NCI-H1694 (cell line): ENCODE results near the gene ELN.
"Not testable (repeated sequence)": the region's sequence is repeated elsewhere in the genome, so short reads cannot be mapped to it uniquely, and the experiment has no call there.

ENCODE experiments used
- DNase-seq: peaks from one replicate; lab custom pipeline; 2025; lab: John Stamatoyannopoulos, UW

ELN gene

DNA sequence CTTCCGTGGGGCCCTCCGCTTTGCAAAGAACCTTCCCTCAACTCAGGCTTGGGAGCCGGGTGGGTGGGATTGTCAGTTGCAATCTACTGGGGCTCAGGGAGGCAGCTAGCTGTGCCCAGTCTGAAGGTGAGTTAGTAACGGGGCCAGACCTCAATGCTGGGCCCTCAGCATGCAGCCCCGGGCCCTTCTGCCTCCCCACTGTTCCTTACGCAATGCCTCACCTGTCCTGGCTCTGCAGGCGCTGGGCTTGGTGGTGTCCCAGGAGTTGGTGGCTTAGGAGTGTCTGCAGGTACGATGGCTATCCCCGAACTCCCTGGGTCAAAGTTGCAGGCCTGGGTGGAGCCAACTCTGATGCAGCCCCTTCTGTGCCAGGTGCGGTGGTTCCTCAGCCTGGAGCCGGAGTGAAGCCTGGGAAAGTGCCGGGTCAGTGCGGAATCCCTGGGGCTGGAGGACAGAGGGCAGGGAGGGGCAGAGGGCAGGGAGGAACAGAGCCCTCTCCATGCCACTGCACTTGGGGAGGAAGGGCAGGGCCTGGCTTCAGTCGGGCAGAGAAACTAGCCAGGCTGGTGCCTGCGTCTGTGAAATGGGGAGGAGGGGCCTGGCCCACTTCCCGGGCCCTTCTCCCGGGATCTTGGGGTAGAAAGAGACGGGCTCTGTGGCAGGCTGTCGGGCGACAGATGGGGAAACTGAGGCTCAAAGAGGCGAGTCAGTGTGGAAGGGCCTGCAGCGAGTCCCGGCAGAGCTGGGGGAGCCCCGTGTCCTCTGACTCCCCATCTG, 15.0 kb downstream of the ELN start:
- DNase-seq, result no peak

DNA sequence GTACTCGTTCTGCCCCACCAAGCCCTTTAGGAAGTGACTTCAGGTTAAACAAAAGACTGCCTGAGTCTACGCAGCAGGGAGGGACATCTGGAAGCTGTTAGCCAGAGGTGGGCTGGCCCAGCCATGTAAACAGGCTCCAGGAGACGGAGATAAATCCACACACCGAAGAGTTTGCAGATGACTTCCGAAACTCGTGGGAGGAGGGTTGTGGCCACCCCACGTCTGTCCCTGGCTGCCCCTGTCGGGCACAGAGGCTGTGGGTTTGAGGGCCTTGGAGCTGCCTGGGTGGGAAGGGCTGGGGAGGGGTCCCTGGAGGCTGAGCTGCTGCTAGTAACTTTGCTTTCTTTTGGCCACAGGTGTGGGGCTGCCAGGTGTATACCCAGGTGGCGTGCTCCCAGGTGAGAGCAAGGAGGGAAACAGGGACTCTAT, 15.6 kb downstream of the ELN start:
- no peak for DNase-seq

DNA sequence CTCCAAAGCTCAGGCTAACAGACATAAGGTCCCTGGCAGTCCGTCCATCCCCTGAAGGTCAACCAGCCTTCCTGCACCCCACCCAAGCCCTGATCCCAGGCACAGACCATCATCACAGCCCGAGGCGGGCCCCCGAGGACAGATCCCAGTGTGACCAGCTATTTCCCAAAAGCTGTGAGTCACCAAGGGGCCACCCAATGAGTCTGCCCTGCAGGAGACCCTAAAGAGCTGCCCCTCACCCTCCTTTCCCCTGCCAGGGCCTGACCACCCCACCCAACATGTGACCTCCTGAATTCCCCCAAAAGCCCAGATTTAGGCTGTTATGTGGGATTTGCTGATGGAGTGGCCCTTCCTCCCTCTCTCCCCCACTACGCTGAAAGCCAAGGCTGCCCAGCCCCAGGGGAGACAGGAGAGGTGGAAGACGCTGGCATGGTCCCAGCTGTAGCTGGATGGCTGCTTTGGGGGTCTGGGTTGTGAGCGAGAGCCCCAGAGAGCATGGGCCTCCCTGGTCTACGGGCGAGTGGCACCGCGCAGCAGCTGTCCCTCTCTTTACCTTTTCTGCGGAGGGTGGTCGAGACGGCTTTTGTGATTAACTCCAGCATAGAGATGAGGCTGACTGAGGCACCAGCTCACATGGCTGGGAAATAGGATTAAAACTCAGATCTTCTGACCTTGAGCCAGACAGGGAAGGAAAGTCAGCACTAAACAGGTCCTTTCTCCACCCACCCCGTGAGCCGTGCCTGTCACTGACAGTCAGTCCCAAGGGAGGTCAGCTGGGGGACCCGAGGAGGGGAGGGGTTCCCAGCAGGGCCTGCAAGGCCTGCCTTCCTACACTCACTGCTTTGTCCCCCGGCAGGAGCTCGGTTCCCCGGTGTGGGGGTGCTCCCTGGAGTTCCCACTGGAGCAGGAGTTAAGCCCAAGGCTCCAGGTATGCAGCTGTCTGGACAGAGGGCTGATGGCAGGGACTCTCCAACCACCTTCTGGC, 16.7 kb downstream of the ELN start:
- no peak for DNase-seq

DNA sequence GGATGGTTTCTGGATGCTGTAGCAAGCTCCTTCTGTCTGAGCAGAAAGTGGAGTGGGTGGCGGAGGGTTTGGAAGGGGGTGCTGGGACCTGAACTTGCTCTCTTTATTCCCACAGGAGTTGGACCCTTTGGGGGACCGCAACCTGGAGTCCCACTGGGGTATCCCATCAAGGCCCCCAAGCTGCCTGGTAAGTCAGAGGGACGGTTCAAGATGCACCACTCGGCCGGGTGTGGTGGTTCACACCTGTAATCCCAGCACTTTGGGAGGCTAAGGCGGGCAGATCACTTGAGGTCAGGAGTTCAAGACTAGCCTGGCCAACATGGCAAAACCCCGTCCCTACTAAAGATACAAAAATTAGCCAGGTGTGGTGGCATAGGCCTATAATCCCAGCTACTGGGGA, 18.6 kb downstream of the ELN start:
- DNase-seq, result not testable (repeated sequence)

DNA sequence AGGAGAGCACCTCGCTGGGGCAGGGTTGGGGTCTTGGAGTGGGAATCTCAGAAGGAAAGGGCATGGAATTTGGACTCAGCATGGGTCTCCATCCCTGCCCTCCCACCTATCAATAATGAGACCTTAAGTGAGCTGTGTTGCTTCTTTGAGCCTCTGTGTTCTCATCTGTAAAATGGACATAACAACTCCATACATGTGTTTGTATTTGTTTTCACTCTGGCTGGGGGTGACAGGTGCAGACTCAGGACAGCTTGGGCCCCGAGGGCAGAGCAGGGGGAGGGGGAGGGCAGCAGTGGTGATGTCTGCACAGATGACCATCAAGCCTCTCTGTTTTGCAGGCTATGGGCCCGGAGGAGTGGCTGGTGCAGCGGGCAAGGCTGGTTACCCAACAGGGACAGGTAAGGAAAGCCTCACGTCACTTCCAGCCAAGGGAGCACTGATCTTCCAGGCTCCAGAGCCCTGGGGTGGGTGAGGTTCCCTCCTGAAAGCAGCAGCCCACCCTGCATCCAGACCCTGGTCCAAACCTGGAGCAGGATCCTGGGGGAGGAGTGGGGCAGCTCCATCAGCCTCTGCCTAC, 19.9 kb downstream of the ELN start:
- no peak for DNase-seq

DNA sequence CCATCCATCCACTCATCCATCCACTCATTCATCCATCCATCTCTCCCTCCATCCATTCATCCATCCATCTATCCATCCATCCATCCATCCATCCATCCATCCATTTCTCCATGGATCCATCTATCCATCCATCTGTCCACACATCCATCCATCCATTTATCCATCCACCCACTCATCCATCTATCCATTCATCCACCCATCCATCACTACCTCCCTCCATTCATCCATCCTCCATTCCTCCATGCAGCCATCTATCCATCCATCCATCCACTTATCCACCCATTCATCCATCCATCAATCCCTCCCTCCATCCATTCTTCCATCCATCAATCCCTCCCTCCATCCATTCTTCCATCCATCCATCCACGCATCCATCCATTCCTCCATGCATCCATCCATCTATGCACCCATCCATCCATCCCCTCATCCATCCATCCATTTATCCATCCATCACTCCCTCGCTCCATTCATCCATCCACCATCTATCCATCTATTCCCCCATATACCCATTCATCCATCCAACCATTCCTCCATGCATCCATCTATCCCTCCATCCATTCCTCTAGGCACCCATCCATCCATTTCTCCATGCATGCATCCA, 21.1 kb downstream of the ELN start:
- DNase-seq, result no peak

DNA sequence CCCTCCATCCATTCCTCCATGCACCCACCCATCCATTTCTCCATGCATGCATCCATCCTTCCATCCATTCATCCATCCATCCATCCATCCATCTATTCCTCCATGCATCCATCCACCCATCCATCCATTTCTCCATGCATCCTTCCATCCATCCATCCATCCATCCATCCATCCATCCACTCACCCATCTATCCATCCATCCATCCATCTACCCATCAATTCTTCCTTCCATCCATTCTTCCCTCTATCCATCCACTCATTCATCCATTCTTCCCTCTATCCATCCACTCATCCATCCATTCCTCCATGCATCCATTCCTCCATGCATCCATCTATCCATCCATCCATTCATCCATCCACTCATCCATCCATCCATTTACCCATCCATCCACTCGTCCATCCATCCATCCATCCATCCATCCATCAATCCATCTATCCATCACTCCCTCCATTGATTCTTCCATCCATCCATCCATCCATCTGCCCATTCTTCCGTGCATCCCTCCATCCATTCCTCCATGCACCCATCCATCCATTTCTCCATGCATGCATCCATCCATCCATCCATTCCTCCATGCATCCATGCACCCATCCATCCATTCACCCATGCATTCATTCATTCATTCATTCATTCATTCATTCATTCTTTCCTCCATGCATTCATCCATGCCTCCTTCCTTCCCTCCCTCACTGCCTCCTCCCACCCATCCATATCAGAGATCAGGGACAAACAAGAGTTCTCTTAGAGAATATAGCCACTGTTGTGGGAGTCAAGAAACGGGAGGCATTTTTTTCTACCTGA, 22.2 kb downstream of the ELN start:
- DNase-seq, result no peak

DNA sequence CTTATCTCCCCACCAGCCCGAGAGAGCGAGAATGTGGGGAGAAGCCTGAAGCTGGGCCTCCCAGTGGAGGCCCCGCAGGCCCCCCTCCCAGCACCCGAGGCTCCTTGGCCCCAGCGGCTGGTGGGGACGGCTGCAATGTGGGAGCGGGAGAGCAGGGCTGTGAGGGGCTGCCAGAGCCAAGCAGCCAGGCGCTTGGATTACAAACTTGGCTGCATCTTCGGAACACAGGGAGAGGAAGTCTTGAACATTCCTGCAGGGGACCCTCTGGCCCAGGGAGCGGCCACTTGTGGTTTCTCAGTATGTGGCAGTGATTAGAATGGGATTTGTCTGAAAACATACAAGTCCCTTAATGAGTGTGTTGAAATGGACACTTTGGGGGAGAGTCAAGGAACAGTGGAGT, 23.2 kb downstream of the ELN start:
- no peak for DNase-seq

DNA sequence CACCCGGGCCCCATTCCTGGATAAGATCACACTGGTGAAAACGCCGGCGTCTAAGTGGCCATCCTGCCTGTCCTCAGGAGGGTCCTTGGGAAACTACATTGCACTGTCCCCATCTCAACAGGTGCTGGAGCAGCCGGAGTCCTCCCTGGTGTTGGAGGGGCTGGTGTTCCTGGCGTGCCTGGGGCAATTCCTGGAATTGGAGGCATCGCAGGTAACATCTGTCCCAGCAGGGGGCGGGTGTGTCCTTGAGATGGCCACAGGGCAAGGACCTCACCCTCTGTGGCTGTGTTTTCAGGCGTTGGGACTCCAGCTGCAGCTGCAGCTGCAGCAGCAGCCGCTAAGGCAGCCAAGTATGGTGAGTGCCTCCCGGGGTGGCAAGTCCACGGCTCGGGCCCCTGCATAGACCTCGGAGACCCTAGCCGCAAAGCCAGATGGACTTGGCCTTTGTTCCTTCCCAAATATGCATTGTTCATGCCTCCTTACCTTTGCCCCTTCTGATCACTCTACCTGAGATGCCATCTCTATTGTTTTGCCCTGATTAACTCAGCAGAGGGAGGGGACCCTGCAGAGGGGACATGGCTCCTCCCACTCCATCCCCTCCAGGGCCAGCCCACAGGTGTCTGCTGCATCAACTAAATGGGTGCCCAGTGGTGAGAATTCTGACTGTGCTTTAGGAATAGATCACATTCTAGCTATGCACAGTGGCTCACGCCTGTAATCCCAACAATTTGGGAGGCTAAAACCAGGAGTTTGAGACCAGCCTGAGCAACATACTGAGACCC, 23.8 kb downstream of the ELN start:
- DNase-seq, result no peak

DNA sequence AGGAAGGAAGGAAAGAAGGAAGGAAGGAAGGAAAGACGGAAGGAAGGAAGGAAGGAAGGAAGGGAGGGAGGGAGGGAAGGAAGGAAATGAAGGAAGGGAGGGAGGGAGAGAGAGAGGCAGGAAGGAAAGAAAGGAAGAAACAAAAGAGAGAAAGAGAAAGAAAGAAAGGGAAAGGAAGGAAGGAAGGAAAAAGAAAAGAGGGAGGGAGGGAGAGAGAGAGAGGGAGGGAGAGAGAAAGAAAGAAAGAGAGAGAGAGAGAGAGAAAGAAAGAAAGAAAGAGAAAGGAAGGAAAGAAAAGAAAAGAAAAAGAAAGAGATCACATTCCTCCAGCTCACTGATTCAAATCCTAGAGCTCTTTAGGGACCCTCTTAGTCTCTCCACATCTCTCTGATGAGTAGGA, 24.7 kb downstream of the ELN start:
- no peak for DNase-seq

DNA sequence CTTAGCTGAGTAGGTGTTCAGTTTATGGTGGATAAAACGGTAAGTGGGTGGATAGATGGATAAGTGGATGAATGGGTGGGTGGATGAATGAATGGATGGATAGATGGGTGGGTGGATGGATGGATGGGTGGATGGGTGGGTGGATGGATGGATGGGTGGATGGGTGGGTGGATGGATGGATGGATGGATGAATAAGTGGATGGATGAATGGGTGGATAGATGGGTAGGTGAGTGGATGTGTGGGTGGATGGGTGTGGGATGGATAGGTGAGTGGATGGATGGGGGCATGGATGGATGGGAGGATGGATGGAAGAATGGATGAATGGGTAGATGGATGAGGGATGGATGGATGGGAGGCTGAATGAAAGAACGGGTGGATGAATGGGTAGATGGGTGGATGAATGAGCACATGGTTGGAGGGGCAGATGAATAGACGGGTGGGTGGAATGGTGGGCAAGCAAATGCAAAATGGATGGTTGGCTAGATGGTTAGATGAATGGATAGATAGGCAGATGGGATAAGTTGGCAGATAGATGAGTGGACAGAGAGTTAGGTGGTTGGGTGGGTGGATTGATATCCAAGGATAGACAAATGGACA, 25.7 kb downstream of the ELN start:
- no peak for DNase-seq

DNA sequence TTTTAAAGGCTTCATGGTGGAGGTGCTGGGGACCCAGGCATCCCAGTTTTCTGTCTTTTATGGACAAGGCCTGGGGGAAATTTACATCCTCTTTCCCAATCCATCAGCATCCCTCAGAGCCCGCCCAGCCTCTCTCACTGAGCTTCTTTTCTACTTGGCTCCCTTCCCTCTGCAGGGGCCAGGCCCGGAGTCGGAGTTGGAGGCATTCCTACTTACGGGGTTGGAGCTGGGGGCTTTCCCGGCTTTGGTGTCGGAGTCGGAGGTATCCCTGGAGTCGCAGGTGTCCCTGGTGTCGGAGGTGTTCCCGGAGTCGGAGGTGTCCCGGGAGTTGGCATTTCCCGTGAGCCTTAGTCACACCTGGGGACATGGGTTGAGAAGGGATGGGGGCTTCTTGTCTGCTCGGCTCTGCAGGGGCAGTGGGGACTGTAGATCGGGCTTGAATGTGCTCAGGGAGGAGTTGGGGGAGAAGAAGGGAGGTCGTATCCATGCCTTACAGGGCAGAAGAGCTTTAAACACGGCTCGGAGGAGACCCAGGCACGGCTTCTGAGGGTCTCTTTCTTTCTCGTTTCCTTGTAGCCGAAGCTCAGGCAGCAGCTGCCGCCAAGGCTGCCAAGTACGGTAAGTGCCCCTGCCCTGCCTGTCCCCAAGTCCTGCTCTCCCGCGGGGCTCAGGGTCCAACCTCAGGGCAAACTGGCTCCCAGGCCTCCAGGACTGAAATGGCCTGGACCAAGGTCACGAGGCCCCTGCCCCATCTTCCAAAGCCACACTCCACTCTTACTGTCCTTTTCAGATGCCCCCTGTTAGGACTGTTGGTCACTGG, 28.3 kb downstream of the ELN start:
- DNase-seq, result no peak

DNA sequence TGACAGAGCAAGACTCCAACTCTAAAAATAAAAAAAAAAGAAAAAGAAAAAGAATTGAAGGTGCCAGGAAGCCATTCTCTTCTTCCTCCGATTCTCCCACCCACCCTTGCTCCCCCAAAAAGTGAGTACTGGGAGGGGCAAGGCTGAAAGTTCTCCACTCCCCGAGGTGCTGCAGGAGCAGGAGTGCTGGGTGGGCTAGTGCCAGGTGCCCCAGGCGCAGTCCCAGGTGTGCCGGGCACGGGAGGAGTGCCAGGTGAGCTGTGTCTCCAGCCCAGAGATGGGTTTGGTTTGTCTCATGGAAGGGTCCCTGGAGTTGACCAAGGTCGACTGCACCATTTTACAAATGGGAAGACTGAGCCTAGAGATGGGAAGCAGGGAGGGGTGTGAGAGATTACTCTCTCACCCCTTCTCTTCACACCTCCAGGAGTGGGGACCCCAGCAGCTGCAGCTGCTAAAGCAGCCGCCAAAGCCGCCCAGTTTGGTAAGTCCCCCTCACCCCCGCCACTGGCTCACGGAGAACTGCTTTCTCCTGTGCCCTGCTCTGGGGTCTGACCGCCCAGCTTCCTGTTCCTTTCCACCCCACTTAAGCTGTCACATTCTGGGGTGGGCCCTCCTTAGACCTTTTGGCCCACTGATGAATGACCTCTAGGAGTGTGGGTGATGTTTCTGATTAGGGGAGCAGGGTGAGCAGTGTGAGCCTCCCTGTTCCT, 29.4 kb downstream of the ELN start:
- no peak for DNase-seq

DNA sequence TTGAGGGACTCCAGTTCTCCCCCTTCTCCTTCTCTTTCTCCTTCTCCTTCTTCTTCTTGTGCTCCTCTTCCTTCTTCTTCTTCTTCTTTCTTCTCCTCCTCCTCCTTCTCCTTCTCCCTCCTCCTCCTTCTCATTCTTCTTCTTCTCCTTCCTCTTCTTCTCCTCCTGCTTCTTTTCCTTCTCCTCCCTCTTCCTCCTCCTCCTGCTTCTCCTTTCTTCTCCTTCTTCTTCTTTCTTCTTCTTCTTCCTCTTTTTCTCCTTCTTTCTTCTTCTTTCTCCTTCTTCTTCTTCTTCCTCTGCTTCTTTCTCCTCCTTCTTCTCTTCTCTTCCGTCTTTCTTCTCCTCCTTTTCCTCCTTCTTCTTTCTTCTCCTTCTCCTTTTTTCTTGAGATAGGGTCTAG, 30.0 kb downstream of the ELN start:
- no peak for DNase-seq

DNA sequence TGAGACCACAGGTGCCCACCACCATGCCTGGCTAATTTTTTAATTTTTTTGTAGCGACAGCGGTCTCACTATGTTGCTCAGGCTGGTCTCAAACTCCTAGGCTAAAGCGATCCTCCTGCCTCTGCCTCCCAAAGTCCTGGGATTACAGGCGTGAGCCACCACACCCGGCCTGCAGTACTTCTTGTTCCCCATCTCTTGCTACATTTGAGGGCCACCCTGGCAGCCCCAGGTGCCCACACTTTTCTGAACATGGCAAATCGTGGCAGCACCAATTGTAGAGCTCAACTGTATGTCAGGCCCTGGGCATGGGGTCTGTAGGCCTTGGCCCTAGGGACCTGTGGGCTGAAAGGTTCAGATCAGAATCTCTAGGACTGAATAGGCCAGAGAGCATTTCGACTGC, 30.5 kb downstream of the ELN start:
- no peak for DNase-seq

DNA sequence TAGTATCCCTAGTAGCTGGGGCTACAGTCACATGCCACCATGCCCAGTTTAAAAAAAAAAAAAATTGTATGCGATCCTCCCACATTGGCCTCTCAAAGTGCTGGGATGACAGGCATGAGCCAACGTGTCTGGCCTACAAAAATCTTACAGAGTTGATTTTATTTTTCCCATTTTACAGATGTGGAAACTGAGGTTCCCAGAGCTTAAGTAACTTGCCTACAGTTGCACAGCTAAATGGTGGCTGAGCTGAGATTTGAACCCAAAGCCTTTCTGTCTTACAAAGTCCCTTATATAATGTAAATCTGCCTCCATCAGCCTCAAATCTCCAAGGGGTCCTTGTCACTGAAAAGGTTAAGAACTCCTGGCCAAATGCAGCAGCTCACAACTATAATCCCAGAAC, 31.1 kb downstream of the ELN start:
- no peak for DNase-seq

DNA sequence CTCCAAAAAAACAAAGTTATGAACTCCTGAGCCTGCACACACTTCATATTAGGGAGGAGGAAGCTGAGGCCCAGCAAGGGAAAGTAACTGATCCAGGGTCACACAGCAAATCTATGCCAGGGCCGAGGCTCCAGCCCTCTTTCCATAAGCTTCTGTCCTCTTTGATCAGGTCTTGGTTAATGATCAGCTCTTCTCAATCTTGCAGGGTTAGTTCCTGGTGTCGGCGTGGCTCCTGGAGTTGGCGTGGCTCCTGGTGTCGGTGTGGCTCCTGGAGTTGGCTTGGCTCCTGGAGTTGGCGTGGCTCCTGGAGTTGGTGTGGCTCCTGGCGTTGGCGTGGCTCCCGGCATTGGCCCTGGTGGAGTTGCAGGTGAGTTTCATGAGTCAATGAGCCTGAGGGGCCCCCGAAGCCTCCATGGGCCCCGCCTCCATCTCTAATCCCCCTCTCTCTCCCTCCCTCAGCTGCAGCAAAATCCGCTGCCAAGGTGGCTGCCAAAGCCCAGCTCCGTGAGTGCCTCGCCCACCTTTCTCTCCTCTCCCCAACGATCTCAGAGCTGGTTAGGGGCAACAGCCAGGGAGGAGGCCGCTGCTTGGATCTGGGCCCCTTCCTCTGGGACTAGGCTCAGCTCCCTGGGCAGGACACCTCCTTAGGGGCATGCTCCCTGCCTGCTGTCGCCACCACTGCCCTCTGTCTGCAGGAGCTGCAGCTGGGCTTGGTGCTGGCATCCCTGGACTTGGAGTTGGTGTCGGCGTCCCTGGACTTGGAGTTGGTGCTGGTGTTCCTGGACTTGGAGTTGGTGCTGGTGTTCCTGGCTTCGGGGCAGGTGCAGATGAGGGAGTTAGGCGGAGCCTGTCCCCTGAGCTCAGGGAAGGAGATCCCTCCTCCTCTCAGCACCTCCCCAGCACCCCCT, 32.0 kb downstream of the ELN start:
- no peak for DNase-seq
